GM21723 (cell line): ENCODE data around the gene IL15RA.
"Not testable (repeated sequence)": the region's sequence is repeated elsewhere in the genome, so short reads cannot be mapped to it uniquely, and the experiment has no call there.

Experiments
- ATAC-seq: cut with Tn5 transposase; IDR thresholded peaks from one replicate; pipeline ENCODE4 v1.9.1; 2021; ENCODE audit warnings: mild to moderate bottlenecking, moderate library complexity; ENCODE audit not compliant: unreplicated experiment

IL15RA gene

DNA sequence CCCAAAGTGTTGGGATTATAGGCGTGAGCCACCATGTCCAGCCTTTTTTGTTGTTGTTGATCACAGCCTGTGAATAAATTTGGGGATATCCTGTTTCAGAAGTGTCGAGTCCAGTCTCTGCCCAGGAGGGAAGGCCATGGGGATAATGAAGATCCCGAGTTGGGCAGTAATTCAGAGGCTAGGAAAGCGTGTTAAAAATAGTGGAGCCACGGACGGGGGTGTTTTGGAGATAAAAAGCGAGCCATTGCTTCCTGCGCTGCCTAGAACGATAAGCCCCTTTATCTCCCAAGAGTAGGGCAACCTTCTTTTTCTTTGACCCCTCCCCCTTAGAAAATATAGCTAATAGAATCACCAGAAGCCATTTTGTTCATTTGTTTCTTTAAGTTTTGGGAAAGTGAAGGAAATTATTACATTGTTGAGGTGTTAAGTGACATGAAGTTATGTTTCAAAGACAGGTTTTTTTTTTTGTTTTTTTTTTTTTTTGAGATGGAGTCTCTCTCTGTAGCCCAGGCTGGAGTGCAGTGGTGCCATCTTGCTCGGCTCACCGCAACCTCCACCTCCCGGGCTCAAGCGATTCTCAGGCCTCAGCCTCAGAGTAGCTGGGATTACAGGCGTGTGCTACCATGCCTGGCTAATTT lies 43.3 kb downstream of the IL15RA start:
- ATAC-seq = no peak

DNA sequence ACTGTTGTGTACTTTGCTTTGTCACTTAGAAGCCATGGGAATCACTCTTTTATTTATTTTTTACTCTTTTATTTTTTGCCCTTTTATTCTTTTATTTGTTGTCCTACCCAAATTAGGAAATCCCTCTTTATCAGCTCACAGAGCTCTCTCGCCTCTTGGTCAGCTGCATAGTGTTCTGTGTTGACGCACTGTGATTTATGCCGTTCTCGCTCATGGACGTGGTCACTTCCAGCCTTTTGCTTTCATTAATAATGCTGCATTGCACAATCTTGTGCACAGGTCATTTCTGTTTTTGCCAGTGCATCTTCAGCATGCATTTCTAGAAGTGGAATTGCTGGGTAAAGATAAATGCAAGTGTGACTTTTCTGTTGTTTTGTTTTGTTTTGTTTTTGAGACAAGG lies 45.0 kb downstream of the IL15RA start:
- ATAC-seq = no peak

- ATAC-seq = no peak
Measured at GRCh38 chr10:5930272-5930671, 47.1 kb downstream of the IL15RA start.

DNA sequence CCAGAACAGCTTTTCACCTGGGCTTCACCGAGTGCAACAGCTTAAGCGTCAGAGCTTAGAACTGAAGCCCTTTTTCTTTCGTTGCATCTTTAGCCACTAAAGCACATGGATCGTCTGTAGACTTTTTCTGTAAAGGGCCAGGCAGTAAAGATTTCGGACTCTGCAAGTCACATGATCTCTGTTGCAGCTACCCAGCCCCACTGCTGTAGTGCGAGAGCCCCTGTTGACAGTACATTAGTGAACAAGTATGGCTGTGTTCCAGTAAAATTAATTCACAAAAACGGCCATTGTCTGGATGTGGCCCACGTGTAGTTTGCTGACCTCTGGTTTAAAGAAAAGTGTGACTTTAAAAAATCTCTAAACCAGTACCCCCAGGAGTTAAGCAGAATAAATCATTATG lies 47.9 kb downstream of the IL15RA start:
- ATAC-seq = no peak

DNA sequence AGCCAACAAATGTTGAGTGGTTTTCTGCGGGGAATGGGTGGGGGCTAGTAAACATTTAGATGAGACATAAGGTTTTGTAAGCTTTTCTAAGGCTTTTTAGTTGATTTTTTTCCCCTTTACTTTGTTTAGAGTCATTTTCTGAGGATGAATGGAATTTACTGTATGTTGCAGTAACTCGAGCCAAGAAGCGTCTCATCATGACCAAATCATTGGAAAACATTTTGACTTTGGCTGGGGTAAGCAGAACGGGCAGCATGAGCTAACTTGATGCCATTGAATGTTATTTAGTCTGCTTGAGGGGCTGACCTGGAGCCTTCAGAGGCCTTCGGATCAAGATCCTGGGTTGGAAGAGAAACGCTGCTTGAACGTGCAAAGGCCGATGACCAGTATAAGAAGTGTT lies 50.0 kb downstream of the IL15RA start:
- ATAC-seq = no peak

DNA sequence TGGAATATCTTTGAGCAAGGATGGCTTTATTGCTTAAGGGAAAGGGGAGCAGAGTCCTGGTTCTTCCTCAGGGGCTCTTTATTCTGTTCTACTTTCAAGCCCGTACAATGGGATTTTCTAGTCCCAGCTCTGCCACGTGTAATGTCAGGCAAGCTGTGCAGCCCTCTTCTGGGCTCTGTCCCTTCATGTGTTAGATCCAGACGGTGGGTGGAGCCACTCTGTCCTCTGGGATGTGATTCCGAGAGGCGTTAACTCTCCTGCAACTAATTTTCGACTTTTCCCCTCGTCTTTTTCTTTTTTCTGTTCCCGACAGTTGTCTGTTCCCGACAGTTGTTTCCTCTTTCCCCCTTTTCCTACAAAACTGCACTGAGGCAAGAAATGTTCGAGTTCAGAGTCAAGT lies 52.5 kb downstream of the IL15RA start:
- no peak for ATAC-seq

- ATAC-seq = no peak
Measured at GRCh38 chr10:5921746-5922145, 55.6 kb downstream of the IL15RA start.

DNA sequence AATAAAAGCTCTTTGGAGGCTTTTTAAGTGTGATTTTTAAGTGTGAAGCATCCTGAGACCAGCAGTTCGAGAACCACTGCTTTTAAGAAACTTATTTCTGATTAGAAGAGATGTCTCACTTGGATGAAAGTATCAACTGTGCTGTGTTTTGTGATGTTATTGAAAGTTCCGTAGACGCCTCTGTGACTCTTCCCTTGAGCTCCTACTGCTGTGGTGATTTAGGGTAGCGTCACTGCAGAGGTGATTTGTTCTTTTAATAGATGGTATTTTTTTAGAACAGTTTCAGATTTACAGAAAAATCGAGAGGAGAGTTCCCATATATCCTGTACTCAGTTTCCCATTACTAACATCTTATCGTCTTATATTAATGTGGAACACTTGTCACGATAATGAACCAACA lies 57.8 kb downstream of the IL15RA start:
- no peak for ATAC-seq

GRCh38 chr10:5918763-5919162 lies 58.6 kb downstream of the IL15RA start:
- no peak for ATAC-seq

GRCh38 chr10:5917305-5917704 lies 60.0 kb downstream of the IL15RA start:
- no peak for ATAC-seq

DNA sequence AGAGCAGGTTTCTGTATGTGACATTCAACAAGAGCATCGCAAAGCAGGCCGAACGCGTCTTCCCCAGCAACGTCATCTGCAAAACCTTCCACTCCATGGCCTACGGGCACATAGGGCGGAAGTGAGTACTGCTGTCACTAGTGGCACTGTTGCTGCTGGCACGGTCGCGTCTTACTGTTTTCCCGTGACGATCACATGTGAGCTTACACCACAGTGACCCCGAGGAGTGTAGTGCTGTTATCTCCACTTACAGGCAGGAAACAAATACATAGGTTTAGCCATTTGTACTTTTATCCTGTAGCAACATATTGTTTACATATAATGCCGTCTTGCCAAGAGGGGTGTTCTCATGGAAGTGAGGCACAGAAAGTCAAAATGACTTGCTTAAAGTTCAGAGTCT lies 61.9 kb downstream of the IL15RA start:
- no peak for ATAC-seq

- no peak for ATAC-seq
Measured at GRCh38 chr10:5913736-5914135, 63.6 kb downstream of the IL15RA start.

DNA sequence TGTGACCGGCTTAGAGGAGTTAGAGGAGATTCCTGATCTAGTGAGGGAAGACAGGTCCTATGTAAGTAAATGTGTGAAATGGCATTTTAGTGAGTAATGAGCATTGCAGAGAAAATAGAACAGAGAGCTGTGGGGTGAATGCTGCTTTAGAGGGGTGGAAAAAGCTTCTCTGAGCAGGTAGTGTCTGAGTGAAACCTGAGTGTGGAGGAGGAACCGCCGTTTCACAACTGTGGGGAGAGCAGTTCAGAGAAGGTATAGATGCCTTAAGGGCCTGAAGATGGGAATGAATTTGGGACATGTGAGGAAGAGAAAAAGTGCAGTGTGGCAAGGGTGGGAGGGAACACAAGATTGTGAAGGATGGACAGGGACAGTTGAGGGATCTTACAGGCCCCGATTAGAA lies 65.7 kb downstream of the IL15RA start:
- ATAC-seq = no peak

DNA sequence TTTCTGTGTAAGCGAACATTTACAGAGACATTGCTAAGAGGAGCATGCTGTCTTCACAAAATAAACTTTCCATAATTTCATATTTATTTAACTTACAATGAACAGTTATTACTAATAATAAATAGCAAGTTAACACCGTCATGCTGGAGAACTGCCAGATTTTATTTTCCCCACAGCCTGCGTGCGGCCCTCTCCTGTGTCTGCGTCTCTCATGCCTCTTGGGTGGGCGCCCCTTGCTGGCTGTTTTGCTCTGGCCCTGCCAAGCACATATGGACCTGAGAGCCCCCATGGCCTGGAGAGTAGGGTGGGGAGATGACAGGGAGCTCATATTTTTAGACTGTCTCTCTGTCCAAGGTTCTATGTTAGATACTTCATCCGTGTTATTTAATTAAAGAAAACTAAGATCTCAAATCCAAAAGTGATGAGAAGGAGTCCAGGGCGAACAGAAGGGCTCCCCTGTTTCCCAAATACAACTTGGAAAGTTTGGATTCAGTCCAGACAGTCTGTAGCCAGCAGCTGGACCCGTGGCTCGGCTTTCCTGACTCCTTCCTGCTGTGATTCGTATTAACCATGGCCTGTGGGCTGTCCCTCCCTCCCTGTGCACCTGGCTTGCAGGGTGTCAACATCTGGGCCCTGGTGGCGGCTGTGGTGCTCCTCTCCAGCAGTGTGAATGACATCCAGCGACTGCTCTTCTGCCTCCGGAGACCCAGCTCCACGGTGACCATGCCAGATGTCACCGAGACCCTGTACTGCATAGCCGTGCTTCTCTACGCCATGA lies 66.8 kb downstream of the IL15RA start:
- no peak for ATAC-seq

DNA sequence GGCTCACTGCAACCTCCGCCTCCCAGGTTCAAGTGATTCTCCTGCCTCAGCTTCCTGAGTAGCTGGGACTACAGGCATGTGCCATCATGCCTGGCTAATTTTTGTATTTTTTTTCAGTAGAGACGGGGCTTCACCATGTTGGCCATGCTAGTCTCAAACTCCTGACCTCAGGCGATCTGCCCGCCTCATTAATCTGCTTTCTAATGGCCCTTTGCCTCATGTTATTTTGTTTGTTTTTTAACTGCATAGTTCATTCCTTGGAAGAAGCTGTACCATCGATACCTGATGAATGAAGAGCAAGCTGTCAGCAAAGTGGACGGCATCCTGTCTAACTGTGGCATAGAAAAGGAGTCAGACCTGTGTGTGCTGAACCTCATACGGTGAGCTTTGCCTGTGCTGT lies 68.7 kb downstream of the IL15RA start:
- not testable (repeated sequence) for ATAC-seq

DNA sequence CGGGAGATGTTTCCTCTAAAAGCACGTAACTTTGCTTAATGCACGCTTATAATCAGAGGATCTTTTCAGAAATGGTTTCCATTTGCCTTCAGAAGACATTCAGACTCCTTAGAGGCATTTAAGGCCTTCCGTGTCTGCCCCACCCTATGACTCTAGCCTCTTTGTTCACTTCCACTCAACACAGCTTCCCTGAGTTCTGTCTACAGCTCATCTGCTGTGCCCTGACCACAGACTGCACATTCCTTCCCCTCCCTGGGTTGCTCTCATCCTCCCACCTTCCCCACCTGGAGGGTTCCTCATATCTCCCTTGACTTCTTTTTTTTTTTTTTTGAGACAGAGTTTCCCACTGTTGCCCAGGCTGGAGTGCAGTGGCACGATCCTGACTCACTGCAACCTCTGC lies 70.7 kb downstream of the IL15RA start:
- no peak for ATAC-seq

GRCh38 chr10:5905854-5906507 lies 71.4 kb downstream of the IL15RA start:
- no peak for ATAC-seq

- peak; percentile 97 for ATAC-seq
Measured at GRCh38 chr10:5904227-5904626, 73.1 kb downstream of the IL15RA start.

GRCh38 chr10:5903563-5903962 lies 73.8 kb downstream of the IL15RA start:
- no peak for ATAC-seq

DNA sequence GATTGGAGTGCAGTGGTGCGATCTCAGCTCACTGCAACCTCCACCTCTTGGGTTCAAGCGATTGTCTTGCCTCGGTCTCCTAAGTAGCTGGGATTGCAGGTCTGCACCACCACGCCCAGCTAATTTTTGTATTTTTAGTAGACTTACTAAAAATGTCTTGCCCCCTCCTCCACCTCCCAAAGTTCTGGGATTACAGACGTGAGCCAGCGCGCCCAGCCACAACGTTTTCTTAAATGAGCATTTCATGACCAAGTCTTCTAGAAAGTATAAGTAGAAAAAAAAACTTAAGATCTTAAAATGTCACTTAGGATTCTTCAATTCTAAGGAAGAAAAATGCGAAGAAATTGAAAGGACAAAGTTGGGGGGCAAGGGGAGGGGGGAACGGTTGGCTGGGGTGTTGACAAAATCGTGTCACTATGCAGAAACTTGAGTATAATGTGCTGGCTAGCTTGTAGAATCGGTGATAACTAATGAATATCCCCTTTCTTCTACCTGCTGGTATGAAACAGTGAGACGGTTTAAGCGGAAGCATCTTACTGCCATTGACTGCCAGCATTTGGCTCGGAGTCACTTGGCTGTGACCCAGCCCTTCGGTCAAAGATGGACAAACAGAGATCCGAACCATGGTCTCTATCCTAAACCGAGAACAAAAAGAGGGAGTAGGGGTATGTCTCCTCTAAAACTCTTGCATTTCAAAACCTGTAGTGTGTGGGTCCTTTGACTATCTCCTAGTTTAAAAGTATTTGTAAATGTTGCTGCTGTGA lies 74.7 kb downstream of the IL15RA start:
- ATAC-seq = no peak
